COLO668 (cell line): ENCODE data around the gene CAPN15.
"Not testable (repeated sequence)": the region's sequence is repeated elsewhere in the genome, so short reads cannot be mapped to it uniquely, and the experiment has no call there.

Experiments
- DNase-seq: peaks from one replicate; lab custom pipeline; 2025; ENCODE audit not compliant: unreplicated experiment; lab: John Stamatoyannopoulos, UW

The CAPN15 gene

GRCh38 chr16:588889-589657 is 61.6 kb downstream of the CAPN15 start:
- peak; percentile 96 for DNase-seq

- DNase-seq, result peak; percentile 98
Observed at GRCh38 chr16:589658-590187, 62.2 kb downstream of the CAPN15 start, which contains the start of gene RAB40C. Gene RAB40C (plus strand): TSS chr16:590066. CDS start chr16:590292, 226 bp downstream.

GRCh38 chr16:590188-590814 is 62.8 kb downstream of the CAPN15 start:
- DNase-seq, result peak; percentile 74

- no peak for DNase-seq
Observed at GRCh38 chr16:590815-591200, 63.3 kb downstream of the CAPN15 start.

GRCh38 chr16:591231-591630 is 63.7 kb downstream of the CAPN15 start:
- peak; percentile 18 for DNase-seq

- peak; percentile 43 for DNase-seq
Observed at GRCh38 chr16:591892-592517, 64.5 kb downstream of the CAPN15 start.

- peak; percentile 94 for DNase-seq
Observed at GRCh38 chr16:592518-593306, 65.2 kb downstream of the CAPN15 start.

- peak; percentile 89 for DNase-seq
Observed at GRCh38 chr16:593406-593805, 65.9 kb downstream of the CAPN15 start.

- peak; percentile 79 for DNase-seq
Observed at GRCh38 chr16:593807-594206, 66.3 kb downstream of the CAPN15 start.

- DNase-seq, result peak; percentile 16
Observed at GRCh38 chr16:595094-595528, 67.6 kb downstream of the CAPN15 start.

GRCh38 chr16:595942-596735 is 68.6 kb downstream of the CAPN15 start:
- DNase-seq, result peak; percentile 70

- DNase-seq, result no peak
Observed at GRCh38 chr16:596736-597060, 69.2 kb downstream of the CAPN15 start.

- DNase-seq, result not testable (repeated sequence)
Observed at GRCh38 chr16:597655-598054, 70.1 kb downstream of the CAPN15 start.

GRCh38 chr16:598823-599739 is 71.6 kb downstream of the CAPN15 start:
- peak; percentile 45 for DNase-seq

GRCh38 chr16:600781-601180 is 73.3 kb downstream of the CAPN15 start:
- peak; percentile 18 for DNase-seq

GRCh38 chr16:603933-604332 is 76.4 kb downstream of the CAPN15 start:
- no peak for DNase-seq
